IPS DF 19.7 (cell line): ENCODE measurements around the gene ZNF335.

Experiments used
- DNase-seq: peaks from one replicate; pipeline ENCODE4 v3.0.0-alpha.2; 2013; ENCODE audit warnings: low read depth, low spot score

Gene ZNF335

GRCh38 chr20:45953672-45954071 lies 18.3 kb downstream of the ZNF335 start:
- DNase-seq = no peak

GRCh38 chr20:45952861-45953260 lies 19.1 kb downstream of the ZNF335 start:
- no peak for DNase-seq

- no peak for DNase-seq
Measured at GRCh38 chr20:45951925-45952834, 19.8 kb downstream of the ZNF335 start.

- DNase-seq = no peak
Measured at GRCh38 chr20:45950330-45950646, 21.7 kb downstream of the ZNF335 start.

GRCh38 chr20:45949542-45950329 lies 22.3 kb downstream of the ZNF335 start:
- no peak for DNase-seq

GRCh38 chr20:45948742-45949541 lies 23.1 kb downstream of the ZNF335 start:
- DNase-seq = no peak

GRCh38 chr20:45948261-45948733 lies 23.7 kb downstream of the ZNF335 start:
- no peak for DNase-seq

GRCh38 chr20:45947110-45947866 lies 24.7 kb downstream of the ZNF335 start:
- DNase-seq = no peak

DNA sequence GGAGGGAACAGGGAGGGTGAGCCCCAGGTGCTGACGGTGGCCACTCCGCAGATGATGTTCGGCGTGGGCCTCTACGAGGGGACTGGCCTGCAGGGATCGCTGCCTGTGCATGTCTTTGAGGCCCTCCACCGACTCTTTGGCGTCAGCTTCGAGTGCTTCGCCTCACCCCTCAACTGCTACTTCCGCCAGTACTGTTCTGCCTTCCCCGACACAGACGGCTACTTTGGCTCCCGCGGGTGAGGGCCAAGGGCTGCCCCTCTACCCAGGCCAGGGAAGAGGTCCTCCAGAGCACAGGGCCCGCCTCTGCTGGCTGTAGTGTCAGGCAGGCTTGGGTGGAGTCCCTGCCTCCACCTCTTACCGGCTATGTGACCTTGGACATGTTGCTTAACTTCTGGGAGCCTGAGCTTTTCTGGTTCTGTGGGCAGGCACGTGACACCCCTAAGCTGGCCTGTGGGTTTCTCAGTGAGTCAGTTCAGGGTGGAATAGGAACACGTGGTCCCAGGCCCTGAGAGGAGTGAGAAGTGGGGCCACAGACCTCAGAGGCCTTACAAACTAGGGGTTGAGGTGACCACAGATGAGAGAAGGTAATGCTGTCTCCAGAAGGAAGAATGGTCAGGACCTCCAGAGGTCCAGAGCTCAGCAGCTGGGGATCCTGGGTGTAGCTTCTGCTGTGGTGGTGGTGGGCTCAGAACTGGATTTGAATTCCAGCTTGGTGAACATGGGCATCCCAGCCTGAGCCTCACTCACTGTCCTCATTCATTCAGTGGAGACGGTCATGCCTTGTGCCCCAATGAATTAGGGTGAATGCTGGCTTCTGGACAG lies 25.6 kb downstream of the ZNF335 start:
- no peak for DNase-seq

DNA sequence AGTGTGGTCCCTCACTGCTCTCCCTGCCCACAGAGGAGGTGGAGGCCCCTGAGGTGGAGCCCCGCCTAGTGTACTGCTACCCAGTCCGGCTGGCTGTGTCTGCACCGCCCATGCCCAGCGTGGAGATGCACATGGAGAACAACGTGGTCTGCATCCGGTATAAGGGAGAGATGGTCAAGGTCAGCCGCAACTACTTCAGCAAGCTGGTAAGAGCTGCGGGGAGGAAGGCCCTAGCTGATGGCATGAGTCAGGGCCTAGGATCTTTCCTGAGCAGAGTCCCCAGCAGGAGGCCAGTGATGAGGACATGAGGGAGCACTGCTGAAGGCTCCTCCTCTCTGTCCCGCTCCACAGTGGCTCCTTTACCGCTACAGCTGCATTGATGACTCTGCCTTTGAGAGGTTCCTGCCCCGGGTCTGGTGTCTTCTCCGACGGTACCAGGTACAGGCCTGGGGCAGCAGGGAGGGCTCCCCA lies 26.3 kb downstream of the ZNF335 start:
- no peak for DNase-seq

DNA sequence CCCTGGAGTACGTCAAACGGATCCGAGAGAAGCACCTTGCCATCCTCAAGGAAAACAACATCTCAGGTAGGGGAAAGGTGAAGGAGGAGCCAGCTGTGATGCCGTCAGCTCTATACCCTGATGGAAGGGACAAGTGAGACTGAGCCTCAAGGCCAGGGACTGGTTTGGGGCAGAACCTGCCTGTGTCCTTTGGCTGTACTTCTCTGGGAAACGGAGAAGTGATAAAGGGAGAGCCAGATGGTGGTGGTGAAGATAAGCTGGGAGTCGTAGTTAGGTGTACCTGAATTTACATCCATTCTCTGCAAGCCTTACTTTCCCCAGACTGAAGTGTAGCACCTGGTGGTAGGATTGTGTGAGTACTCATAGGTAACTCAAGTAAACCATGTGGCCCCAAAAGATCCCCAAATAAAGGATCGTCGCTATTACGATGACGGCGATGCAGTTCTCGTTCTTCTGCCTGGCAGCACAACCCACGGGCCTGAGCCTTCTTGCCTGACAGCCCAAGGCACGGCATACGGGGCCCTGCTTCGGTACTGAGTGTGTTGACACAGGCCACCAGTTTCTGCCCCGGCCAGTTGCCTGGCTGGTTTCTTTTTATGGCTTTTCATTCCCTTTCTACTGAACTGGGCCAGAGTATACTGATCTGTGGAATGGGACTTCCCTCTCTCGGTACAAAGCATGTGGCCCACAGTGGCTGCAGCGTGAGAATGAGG lies 26.9 kb downstream of the ZNF335 start:
- DNase-seq = no peak

DNA sequence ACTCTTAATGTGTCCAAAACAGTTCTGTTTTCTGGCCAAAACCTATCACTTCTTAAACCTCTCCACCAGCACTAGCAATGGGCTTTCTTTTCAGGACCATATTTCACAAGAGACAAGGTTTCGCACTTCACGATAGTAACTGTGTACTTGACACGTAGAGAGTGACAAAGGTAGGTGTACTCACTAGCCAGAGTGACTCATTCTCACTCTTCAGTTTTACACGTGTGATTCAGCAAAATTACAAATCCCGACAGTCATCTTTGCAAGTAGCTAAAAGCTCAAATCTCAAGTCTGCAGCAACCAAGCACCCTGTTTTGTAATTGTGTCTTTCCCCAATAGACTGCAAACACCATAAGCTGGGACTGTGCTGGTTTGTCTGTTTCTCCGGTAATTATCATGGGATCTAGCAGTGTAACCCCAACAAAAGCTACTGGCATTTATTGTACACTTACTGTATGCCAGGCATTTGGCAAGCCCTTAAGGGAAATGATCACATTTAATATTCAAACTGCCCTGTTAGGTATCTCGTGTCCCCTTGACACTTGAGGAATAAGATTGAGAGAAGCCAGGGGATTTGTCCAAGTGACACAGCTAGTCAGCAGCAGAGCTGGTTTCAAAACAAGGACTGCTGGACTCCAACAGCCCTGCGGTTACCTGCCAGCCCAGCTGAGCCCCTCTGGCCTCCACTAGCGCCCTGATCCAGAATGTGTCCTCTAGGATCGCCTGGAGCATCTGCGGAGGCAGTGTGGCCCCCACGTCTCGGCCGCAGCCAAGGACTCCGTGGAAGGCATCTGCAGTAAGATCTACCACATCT lies 27.6 kb downstream of the ZNF335 start:
- no peak for DNase-seq

DNA sequence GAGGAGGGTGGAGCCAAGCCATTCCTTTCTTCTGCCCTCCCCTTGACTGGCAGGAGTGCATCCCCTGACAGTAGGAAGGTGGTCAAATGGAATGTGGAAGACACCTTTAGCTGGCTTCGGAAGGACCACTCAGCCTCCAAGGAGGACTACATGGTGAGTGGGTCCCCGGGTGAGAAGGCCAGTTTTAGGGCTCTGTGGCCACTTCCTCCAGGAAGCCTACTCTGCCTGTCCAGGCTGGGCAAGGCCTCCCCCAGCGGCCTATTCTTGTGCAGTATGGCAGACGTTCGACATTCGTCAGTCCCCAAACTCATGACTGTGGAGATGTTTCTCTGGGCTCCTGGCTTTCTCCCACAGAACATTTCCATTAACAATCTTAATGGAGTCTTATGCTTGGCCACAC lies 28.4 kb downstream of the ZNF335 start:
- no peak for DNase-seq

DNA sequence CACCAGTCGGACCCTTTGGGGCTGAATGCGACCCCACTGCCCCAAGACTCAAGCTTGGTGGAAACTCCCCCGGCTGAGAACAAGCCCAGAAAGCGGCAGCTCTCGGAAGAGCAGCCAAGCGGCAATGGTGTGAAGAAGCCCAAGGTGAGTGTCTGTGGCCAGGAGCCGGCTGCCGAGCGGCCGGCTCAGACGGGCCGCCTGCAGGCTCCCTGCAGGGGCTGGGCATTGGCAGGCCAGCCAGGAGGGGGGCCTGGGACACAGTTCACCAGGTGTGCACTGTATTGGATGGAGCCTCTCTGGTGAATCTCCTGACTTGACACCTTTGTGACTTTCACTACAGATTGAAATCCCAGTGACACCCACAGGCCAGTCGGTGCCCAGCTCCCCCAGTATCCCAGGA lies 31.5 kb downstream of the ZNF335 start:
- no peak for DNase-seq

GRCh38 chr20:45940053-45940452 lies 31.9 kb downstream of the ZNF335 start:
- no peak for DNase-seq

GRCh38 chr20:45938727-45939438 lies 33.1 kb downstream of the ZNF335 start:
- DNase-seq = no peak

DNA sequence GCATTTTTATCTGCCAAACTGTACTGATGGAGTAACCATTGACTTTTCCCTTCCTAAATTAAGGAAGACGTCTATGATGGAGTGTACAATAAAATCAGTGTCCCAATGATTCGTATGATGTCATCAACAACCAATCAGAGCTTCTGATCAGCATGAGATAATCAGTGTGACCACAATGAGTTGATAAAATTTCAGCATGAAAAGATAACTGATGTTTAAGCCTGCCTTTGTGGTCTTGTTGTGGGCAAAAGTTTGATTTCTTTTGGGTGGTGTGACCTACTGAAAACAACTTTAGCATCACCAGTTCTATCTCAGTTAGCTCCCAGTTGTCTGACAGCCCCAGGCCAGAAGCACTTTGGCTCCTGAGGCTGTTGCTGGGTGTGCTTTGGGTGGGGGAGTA lies 34.2 kb downstream of the ZNF335 start:
- DNase-seq = no peak

DNA sequence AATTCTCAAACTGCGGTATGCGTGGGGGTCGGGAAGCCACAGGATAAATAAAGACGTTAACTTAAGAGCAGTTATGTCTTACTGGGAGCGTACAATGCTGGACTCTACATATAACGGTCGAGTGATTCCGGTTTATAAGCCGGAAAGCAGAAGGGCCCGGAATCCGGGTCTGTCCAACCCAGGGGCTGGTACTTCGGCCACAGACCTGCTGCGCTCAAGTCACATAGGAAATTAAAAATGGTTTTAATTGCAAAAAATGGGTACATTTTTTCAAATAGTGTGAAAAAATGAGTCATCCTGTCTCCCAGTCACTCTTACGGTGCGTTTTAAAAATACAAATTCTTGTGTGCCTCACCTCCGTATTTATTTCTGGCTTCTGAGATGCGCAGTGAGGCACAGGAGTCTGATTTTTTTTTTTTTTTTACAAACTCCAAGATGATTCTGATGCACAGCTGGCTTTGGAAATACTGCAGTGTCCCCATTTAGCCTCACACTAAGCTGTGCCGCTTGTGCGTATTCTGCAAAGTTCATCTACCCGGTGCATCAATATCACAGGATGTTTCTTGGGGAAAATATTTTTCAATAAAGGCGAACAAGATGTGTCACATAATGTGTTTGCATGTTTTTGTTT lies 36.5 kb downstream of the ZNF335 start:
- no peak for DNase-seq
